ENCODE results near the gene SRSF1. TPM values are rescaled to one million over a fixed set of nuclear protein-coding genes. Genes with fewer than 3 reads are reported as not detected.
A peak's percentile ranks its signal among the peaks of the same experiment; 100 is the strongest.
"Not testable (repeated sequence)": the region's sequence is repeated elsewhere in the genome, so short reads cannot be mapped to it uniquely, and the experiment has no call there.

The SRSF1 gene
- total RNA-seq, 1 donor from 2014 or later: 415 TPM

DNA sequence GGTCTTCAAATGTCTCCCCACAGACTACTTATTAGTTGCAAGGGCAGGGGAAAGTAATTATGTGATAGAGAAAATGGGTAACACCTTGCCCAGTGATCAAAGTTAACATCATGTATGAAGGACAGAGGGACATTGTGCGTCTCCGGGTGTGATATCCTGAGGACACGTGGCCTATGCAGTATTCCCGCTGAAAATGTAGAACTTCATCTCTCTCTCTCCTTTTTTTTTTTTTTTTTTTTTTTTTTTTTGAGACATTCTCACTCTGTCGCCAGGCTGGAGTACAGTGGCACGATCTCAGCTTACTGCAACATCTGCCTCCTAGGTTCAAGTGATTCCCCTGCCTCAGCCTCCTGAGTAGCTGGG is 43.9 kb downstream of the SRSF1 start:
- DNase-seq: no peak

DNA sequence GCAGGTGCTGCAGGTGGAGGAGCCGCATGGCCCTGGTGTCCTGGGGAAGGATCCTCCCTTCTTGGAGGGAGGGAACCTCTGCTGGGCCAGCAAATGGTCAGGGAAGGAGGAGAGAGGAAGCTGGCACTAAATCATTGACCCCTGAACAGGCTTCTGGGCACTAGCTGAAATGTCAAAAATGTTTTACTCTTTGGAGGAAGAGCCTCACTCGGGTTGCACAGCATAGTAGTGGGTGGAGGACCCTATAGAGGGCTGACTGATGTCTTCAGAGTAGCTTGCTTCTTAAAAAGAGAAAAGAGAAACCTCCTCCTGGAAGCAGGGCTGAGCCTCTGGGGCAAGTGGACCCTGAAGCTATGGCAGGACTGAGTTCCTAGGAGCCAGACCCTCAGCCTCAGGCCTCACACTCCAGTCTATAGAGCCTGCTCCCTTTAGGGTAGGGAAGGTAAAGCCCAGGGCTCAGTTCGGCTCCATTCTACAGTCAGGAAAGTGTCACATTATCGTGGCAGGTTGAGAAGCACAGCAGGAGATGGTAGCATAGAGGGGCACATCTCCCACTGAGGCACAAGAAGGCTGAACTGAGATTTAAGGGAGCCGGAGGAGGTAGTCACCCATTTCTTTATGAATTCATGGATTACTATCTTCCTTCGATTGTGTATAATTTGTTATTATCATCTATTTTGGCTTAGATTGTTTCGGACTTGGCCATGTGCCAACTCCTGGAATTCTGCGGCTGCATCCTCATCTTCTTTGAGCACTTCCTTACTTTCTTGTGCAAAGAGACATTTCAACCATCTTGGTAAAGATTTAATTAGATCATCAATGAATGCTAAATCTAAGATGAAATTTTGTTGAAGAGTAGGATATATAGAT is 44.5 kb downstream of the SRSF1 start:
- DNase-seq: no peak

DNA sequence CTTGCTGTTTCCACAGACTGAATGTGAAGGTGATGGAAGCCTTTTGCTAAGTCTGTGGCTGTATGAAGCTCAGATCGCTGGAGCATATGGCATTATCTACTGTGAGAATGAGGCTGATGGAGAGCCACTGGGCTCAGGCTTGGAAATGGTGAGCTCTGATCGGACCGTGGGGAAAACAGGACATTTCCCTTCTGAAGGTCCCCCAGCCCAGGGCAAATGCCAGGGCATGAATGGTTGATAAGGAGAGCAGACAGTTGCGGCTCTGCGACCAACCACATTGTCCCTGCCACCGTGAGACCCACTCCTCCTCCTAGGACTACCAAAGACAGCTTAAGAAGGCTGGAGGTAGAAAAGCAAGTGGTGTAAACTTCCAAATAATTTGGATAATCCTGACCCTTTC is 47.1 kb downstream of the SRSF1 start:
- no peak for DNase-seq

DNA sequence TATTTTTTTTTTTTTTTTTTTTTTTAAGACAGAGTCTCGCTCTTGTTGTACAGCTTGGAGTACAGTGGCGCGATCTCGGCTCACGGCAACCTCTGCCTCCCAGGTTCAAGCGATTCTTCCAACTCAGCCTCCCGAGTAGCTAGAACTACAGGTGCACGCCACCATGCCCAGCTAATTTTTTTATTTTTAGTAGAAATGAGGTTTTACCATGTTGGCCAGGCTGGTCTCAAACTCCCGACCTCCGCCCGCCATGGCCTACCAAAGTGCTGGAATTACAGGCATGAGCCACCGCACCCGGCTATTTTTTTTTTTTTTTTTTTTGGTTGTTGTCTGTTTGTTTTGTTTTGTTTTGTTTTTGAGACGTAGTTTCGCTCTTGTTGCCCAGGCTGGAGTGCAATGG is 48.7 kb downstream of the SRSF1 start:
- not testable (repeated sequence) for DNase-seq

DNA sequence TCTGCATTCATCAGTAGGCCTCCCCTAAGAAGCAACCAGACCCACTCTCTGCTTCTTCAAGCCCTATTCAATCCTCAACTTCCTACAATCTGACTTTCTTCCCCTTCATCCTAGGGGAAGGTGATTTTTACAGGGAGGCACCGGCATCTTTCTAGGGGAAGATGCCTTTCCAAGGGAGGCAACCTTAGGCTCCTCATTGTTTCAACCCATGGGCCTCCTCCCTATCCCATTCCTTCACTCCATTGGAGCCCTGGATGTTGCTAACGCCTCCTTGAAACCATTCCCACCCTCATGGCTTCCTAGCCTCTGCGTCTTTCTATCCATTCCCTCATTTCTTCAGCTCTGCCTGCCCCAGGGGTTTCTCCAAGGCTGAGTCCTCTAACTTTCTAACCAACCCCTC is 49.2 kb downstream of the SRSF1 start:
- DNase-seq: no peak

DNA sequence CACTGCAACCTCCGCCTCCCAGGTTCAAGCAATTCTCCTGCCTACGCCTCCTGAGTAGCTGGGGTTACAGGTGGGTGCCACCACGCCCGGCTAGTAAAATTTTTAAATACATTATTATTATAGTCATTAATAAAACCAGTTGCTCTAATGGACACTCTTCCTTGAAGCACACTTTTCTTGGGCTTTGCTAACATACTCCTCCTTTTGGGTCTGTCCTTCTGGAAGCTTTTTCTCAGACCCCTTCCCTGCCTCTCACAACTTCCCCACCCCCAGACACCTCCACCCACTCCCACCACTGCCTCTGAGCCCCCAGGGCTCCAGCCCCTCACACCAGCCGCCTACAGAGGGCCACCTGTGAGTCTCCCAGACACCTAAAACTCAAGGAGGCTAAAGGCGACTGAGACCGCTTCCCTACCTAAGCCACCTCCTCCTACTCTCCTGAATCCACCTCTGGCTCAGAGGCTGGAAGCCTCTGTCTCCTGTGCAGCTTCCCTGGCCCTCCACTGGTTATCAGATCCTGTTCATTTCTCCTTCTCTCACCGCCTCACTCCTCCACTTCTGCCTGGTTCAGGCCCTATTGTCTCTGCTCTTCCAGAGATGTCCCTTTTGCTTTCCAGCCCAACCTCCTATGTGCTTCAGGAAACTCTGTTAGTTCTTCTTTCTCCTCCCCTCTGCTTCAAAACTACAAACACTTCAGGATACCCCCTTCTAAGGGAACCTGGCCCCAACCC is 49.8 kb downstream of the SRSF1 start:
- no peak for DNase-seq

DNA sequence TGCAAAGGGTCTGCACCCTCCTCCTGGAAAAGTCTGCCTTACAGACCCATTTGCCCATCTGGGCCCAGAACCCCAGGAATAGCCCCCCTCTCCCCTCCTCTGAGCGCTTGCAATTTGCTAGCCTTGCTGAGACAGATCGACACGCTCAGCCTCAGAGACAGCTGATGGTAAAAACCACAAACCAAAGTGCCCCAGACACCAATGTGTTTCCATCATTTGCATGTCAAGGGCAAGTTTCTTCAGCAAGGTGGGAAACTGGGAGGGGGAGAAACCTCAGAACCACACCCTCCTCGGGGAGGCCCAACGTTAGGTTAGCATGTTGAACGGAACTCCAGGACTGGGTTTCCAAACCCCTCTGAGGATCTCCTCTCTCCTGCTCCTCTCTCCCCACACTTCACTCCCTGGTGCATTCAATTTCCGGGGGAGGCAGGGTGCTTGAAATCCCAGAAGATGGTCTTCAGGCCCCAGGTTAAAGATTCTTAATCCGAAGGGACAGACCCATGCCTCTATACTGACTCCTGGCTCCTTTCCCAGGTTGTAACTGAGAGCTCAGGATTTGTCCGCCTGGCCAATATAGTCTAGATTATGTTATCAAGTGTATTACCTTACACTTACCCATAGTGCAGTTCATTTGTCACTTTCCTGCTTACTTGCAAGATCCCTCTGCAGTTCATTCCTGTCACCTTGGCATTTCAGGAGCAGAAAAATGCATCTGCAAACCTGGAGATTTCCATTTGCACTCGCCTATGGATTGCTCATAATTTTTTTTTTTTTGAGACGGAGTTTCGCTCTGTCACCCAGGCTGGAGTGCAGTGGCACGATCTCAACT is 50.5 kb downstream of the SRSF1 start:
- no peak for DNase-seq

DNA sequence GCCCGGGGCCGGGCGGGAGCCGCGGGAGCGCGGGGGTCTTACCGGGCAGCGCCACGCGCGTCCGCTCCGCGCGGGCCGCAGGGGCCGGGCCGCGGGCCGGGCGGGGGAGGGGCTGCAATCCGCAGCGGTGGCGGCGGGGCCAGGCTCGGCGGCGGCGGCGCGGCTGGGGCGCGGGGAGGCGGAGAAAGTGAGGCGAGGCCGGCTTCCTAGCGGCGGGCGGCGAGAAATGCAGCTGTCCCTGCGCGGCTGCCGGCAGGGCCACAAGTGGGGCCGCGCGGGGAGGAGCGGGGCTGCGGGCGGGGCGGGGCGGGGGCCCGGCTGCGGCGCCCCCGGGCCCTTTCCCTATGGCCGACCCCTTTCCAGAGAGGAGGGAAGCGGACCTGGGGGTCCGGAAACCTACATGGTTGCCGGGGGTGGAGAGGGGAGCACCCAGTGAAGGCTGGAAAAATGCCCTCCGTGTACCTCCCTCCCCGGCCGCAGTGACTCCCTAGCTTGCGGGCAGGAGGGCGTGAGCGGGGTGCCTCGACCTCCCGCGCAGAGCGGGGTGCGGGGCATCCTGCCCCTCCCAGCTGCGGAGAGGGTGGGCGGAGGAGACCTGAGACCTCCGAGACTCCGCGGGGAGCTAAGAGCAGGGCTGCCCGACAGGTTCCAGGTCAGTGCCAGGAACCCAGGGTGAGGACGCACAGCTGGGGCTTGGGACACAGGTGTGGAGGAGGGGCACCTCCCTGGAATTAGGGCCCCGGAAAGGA is 51.7 kb downstream of the SRSF1 start, which contains the start of gene CUEDC1:
TSS of gene CUEDC1 (minus strand) at position 230 of the 749 bp plus-strand sequence. CDS start 69,848 bp downstream, outside the sequence.
- peak; percentile 77 for DNase-seq

DNA sequence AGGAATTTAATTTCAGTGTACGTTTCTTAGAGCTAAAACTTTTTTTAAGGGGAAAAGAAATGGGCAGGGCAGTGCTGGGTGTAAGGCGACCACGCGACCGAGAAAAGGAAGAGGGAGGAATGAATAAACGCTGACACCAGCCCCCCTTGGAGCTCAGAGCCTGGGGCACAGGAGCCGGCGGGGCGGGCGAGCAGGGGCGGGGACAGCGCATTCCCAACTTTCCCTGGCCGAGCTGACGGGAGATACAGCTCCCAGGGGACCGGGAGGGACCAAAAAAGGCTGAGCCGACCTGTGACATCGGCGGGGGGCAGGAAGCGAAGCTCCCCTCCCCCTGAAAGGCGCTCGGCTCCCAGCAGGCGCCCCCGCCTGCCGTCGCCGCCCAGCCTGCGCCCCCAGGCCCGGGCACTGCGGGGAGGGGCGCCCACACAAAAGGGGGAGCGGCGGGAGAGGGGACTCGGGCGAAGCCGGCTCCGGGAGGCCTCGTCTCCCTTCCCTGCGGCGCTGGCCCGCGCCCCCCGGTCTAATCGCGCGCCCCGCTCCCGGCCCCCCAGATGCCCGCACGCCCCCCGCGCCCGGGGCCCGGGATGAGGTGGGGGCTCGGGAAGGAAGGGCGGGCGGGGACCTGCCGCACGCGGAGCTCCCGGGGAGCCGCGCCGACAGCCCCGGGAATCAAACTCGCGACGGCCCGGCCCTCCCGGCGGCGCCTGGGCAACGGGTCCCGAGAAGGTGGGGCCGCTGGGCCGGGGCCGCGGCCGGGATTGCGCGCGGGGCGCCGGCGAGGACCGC is 52.5 kb downstream of the SRSF1 start:
- no peak for DNase-seq

DNA sequence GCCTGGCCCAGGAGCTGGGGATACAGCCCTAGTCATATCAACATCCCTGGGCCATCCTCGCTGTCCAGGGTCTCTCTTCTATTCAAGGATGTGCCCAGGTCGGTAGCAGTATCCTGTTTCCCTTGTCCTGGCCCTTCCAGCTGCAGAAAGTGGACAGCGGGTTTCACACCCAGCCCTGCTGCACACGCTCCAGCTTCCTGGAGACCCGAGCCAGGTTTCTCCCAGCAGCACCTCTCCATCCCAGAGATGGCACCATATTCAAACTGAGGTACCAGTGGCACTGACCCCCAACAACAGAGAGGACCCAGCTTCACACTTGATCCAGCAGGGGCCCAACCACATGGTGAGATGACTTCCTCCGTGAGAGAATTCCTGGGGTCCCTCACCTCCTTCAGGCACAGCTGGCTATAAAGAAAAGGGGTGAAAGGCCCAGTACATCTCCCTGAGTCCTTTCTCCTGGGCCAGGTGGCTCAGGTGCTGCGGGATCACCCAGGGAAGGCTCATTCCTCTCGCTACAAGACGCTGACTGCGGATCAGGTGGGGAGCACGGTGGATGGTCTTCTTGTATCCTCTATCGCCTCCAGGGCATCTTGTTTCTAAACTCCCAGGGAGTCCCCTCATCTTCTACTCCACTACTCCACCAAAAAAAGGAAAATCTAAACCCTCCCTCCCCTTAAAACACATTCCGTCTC is 53.2 kb downstream of the SRSF1 start:
- DNase-seq: no peak

Other genes starting within 250 kb of the SRSF1 start
- gene MRPS23, start 157.2 kb downstream of the SRSF1 start, total RNA-seq: 25.4 and 25.9 TPM in 2 replicates
- 6.5 and 6.8 TPM in 2 replicates for gene CUEDC1, start 51.8 kb downstream of the SRSF1 start, total RNA-seq
- 30.8 and 36.4 TPM in 2 replicates for gene VEZF1, start 19.0 kb downstream of the SRSF1 start, total RNA-seq
- 12.6 and 17.2 TPM in 2 replicates for gene DYNLL2, start 76.2 kb upstream of the SRSF1 start, total RNA-seq
- gene OR4D1, start 141.1 kb upstream of the SRSF1 start, total RNA-seq: not detected in 2 replicates
- gene OR4D2, start 159.7 kb upstream of the SRSF1 start, total RNA-seq: not detected in 2 replicates
- gene EPX, start 185.5 kb upstream of the SRSF1 start, total RNA-seq: not detected in 2 replicates
- 10.2 and 13.4 TPM in 2 replicates for gene MKS1, start 212.0 kb upstream of the SRSF1 start, total RNA-seq
- under 0.01 TPM in 1 of 2 replicates, not detected in the other for gene LPO, start 231.3 kb upstream of the SRSF1 start, total RNA-seq

Data from dermis blood vessel endothelial cell (primary cell).